H9 (cell line): ENCODE measurements around the gene DMRTC2. TPM values are rescaled to one million over a fixed set of nuclear protein-coding genes. Genes with fewer than 3 reads are reported as not detected.

Experiments
- DNase-seq: peaks from one replicate; pipeline ENCODE4 v3.0.0-alpha.2; 2017
- H2AFZ ChIP-seq: one replicate; pipeline ENCODE4 v1.6.1; 2013; ENCODE audit warnings: mild to moderate bottlenecking, low read length, control low read depth, moderate library complexity
- H2AK5ac ChIP-seq: 2 replicates; pipeline ENCODE4 v1.6.1; 2013; ENCODE audit warnings: low read length, control low read depth, mixed read lengths; ENCODE audit not compliant: insufficient read length
- H2BK120ac ChIP-seq: one replicate; pipeline ENCODE4 v1.6.1; 2013; ENCODE audit warnings: low read depth, mild to moderate bottlenecking, low read length, control low read depth, inconsistent platforms; ENCODE audit not compliant: poor library complexity, severe bottlenecking
- H2BK12ac ChIP-seq: 2 replicates; pipeline ENCODE4 v1.6.1; 2013; ENCODE audit warnings: low read length, control low read depth, mixed read lengths, low read depth; ENCODE audit not compliant: insufficient read length
- H2BK15ac ChIP-seq: 2 replicates; pipeline ENCODE4 v1.6.1; 2013; ENCODE audit warnings: low read depth, low read length, control low read depth
- H2BK20ac ChIP-seq: one replicate; pipeline ENCODE4 v1.6.1; 2013; ENCODE audit warnings: low read depth, mild to moderate bottlenecking, low read length, control low read depth, inconsistent platforms; ENCODE audit not compliant: poor library complexity, severe bottlenecking
- H2BK5ac ChIP-seq: 2 replicates; pipeline ENCODE4 v1.6.1; 2013; ENCODE audit warnings: low read length, control low read depth, mixed read lengths; ENCODE audit not compliant: insufficient read length
- H3K14ac ChIP-seq: 2 replicates; pipeline ENCODE4 v1.6.1; 2013; ENCODE audit warnings: low read length, control low read depth; ENCODE audit not compliant: insufficient read depth
- H3K18ac ChIP-seq: 2 replicates; pipeline ENCODE4 v1.6.1; 2013; ENCODE audit warnings: low read depth, mild to moderate bottlenecking, mixed read lengths, low read length, control low read depth; ENCODE audit not compliant: insufficient read length
- H3K23ac ChIP-seq: 2 replicates; pipeline ENCODE4 v1.6.1; 2013; ENCODE audit warnings: low read length, control low read depth, mixed read lengths, low read depth; ENCODE audit not compliant: insufficient read length
- H3K23me2 ChIP-seq: 2 replicates; pipeline ENCODE4 v1.6.1; 2013; ENCODE audit warnings: low read depth, mild to moderate bottlenecking, mixed read lengths, low read length, control low read depth; ENCODE audit not compliant: insufficient read length, poor library complexity, severe bottlenecking
- H3K27ac ChIP-seq: 2 replicates; pipeline ENCODE4 v1.5.1; 2013; ENCODE audit warnings: low read length, control low read depth, mixed read lengths, low read depth; ENCODE audit not compliant: insufficient read length
- H3K27me3 ChIP-seq: 2 replicates; pipeline ENCODE4 v1.6.1; 2013; ENCODE audit warnings: low read length, control low read depth, inconsistent platforms; ENCODE audit not compliant: insufficient read depth
- H3K4ac ChIP-seq: 2 replicates; pipeline ENCODE4 v1.6.1; 2013; ENCODE audit warnings: low read depth, mild to moderate bottlenecking, control low read depth, inconsistent platforms, low read length, moderate library complexity
- H3K4me1 ChIP-seq: 2 replicates; pipeline ENCODE4 v1.6.1; 2013; ENCODE audit warnings: low read length, control low read depth, inconsistent platforms; ENCODE audit not compliant: insufficient read depth
- H3K4me2 ChIP-seq: 2 replicates; pipeline ENCODE4 v1.6.1; 2013; ENCODE audit warnings: low read length, control low read depth, mixed read lengths; ENCODE audit not compliant: insufficient read length, insufficient read depth
- H3K56ac ChIP-seq: 2 replicates; pipeline ENCODE4 v1.6.1; 2013; ENCODE audit warnings: low read depth, mild to moderate bottlenecking, mixed read lengths, low read length, control low read depth; ENCODE audit not compliant: insufficient read length
- H3K79me1 ChIP-seq: 2 replicates; pipeline ENCODE4 v1.6.1; 2013; ENCODE audit warnings: low read depth, mild to moderate bottlenecking, moderate library complexity, low read length, control low read depth, inconsistent platforms; ENCODE audit not compliant: insufficient read depth, poor library complexity, severe bottlenecking
- H3K79me2 ChIP-seq: 2 replicates; pipeline ENCODE4 v1.6.1; 2013; ENCODE audit warnings: low read length, control low read depth, inconsistent platforms; ENCODE audit not compliant: insufficient read depth
- H3K9ac ChIP-seq: 2 replicates; pipeline ENCODE4 v1.6.1; 2013; ENCODE audit warnings: low read length, control low read depth, mixed read lengths; ENCODE audit not compliant: insufficient read length; ENCODE audit errors: extremely low read depth
- H3K9me3 ChIP-seq: one replicate; pipeline ENCODE4 v1.6.1; 2013; ENCODE audit warnings: low read depth, low read length, inconsistent platforms; ENCODE audit not compliant: control insufficient read depth
- H3T11ph ChIP-seq: one replicate; pipeline ENCODE4 v1.6.1; 2013; ENCODE audit warnings: mild to moderate bottlenecking, low read length, control low read depth, inconsistent platforms
- H4K20me1 ChIP-seq: one replicate; pipeline ENCODE4 v1.6.1; 2013; ENCODE audit not compliant: control insufficient read depth, insufficient read length, insufficient read depth
- H4K5ac ChIP-seq: 2 replicates; pipeline ENCODE4 v1.6.1; 2013; ENCODE audit warnings: low read depth, mild to moderate bottlenecking, mixed read lengths, low read length, control low read depth; ENCODE audit not compliant: insufficient read length
- H4K8ac ChIP-seq: replicated peaks from 2 replicates; pipeline ENCODE4 v1.6.1; 2013; ENCODE audit warnings: low read length, control low read depth, mixed read lengths, low read depth; ENCODE audit not compliant: insufficient read length
- H4K91ac ChIP-seq: 2 replicates; pipeline ENCODE4 v1.6.1; 2013; ENCODE audit warnings: low read depth, mild to moderate bottlenecking, moderate library complexity, mixed read lengths, low read length, control low read depth; ENCODE audit not compliant: insufficient read length
- H3K27ac Mint-ChIP-seq, 3 experiments: 2 replicates in 2 of 3; 3 replicates in 1 of 3; pipeline ENCODE4 v1.8.0; 2020 to 2021; ENCODE audit warnings: mixed read lengths in 3 of 3, mild to moderate bottlenecking in 1 of 3, moderate library complexity in 1 of 3
- H3K27me3 Mint-ChIP-seq: 2 replicates; pipeline ENCODE4 v1.8.0; 2021; ENCODE audit warnings: low read depth, mild to moderate bottlenecking, moderate library complexity, mixed read lengths
- H3K36me3 Mint-ChIP-seq, 3 experiments: 2 replicates in 2 of 3; 3 replicates in 1 of 3; pipeline ENCODE4 v1.8.0; 2020 to 2021; ENCODE audit warnings: low read depth in 3 of 3, mixed read lengths in 3 of 3; ENCODE audit not compliant: insufficient read depth in 1 of 3
- H3K4me1 Mint-ChIP-seq, 2 experiments: 2 replicates each; pipeline ENCODE4 v1.8.0; 2020; ENCODE audit warnings: mixed read lengths in 2 of 2
- H3K4me3 Mint-ChIP-seq, 2 experiments: 2 replicates in 1 of 2; 3 replicates in 1 of 2; pipeline ENCODE4 v1.8.0; 2020 to 2021; ENCODE audit warnings: mild to moderate bottlenecking in 2 of 2, mixed read lengths in 2 of 2, moderate library complexity in 1 of 2
- H3K9me3 Mint-ChIP-seq, 2 experiments: 2 replicates in 1 of 2; 3 replicates in 1 of 2; pipeline ENCODE4 v1.8.0; 2020; ENCODE audit warnings: mild to moderate bottlenecking in 2 of 2, mixed read lengths in 2 of 2, moderate library complexity in 1 of 2
- WGBS: extraction: QIAGEN DNeasy Blood & Tissue Kit; methylation state at CpG from one replicate; pipeline ENCODE4 v1.1.7; 2013; ENCODE audit warnings: missing lambda C conversion rate, low lambda C conversion rate, mixed read lengths; ENCODE audit not compliant: insufficient read length; ENCODE audit errors: extremely low coverage; 5-methylcytosine and 5-hydroxymethylcytosine counted together
- total RNA-seq: library from RNA; stranded (reverse); gene quantifications from 2 replicates; pipeline ENCODE4 v1.2.1, GENCODE V29; 2021
- TF ChIP-seq, protein P1 (sequence below): fragments of 200-600 bp; sonication (generic); conservative IDR thresholded peaks from 3 replicates; pipeline ENCODE4 v1.8.0; 2021; ENCODE audit warnings: antibody characterized with exemption, mild to moderate bottlenecking

The DMRTC2 gene
- total RNA-seq, 1 experiment from 2014 or later: not detected

DNA sequence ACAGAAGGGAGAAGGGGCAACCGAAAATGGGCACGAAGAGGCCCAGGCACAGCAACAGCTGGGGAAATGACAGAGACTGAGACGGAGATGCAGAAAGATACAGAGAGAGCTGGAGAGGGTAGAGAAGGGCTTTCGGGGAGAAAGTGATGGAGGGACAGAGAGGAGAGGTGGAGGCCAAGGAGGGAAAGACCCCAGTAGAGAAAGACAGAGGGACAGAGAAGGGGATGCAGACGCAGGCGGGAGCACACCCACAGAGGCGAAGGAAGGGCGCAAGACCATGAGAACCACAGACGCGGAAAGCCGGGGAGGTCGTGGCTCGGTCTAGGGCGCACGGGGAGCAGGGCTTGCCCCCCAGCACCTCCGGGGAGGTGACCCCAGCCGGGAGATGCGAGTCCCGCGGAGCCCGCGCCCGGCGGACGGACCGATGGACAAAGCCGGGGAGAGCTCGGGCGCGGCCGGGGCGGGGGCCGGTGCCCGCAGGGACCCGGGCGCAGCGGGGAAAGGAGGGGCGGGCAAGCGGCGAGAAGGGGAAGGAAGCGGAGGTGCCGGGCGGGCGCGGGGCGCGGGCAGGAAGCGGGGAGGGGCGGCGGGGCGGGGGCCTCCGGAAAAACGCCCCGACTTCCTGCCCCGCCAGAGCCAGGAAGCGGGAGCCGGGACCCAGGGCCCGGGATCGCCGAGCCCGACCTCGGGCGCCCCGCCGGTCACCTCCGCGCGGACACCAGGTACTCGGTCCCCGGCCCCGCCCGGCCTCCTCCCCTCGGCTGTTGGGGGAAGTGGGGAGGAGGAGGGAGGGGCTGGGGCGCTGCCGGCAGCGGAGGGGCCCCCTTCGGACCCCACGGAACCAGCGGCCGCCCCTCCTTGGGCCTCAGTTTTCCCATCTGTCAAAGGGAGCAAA is 38.0 kb downstream of the DMRTC2 start, which contains the start of gene ARHGEF1:
TSS of gene ARHGEF1 (plus strand) at position 617 of the 895 bp plus-strand sequence. CDS start 4,899 bp downstream, outside the sequence.
- Mint-ChIP-seq H3K4me1 (peaks cover 20 to 43% of the 10 kb centered on the region in 2 experiments), H3K36me3 (no peaks in the 10 kb centered on the region; a peak in 1 of 7 replicates), H3K27me3 (peaks cover 42% of the 10 kb centered on the region), H3K9me3 (no peaks in the 10 kb centered on the region; a peak in 1 of 5 replicates), H3K4me3 (peak within 1 kb of the TSS; percentile 84 to 94), H3K27ac (peak within 1 kb of the TSS in 2 of 3 experiments; percentile 29 to 83; a peak in 4 of 7 replicates)
- Histone ChIP-seq H2BK20ac (no peak within 1 kb of the TSS), H4K91ac (no peak within 1 kb of the TSS), H2AK5ac (no peak within 1 kb of the TSS), H3K9me3 (no peaks in the 10 kb centered on the region), H3K4me1 (peaks cover 8% of the 10 kb centered on the region), H4K5ac (no peak within 1 kb of the TSS), H2BK15ac (no peak within 1 kb of the TSS), H4K8ac (no peak within 1 kb of the TSS), H3K27ac (no peak within 1 kb of the TSS), H3K56ac (no peak within 1 kb of the TSS), H2AFZ (no peak within 1 kb of the TSS), H3K79me2 (no peaks in the 10 kb centered on the region), H3K27me3 (no peaks in the 10 kb centered on the region; the same call in 1 of the 2 replicates), H3K4ac (no peak within 1 kb of the TSS), H3K14ac (no peak within 1 kb of the TSS; the same call in 1 of the 2 replicates), H2BK120ac (no peak within 1 kb of the TSS), H2BK5ac (no peak within 1 kb of the TSS), H3K23ac (no peak within 1 kb of the TSS), H3K9ac (peak within 1 kb of the TSS; percentile 43), H2BK12ac (no peak within 1 kb of the TSS), H3K79me1 (no peaks in the 10 kb centered on the region), H3K23me2 (peaks cover 20% of the 10 kb centered on the region), H3K18ac (no peak within 1 kb of the TSS), H3K4me2 (peak within 1 kb of the TSS; percentile 98), H3T11ph (no peak within 1 kb of the TSS), H4K20me1 (no peaks in the 10 kb centered on the region)
- whole genome bisulfite sequencing: no CpG with 5 or more reads among the region's 80 CpGs
- TF ChIP-seq, protein P1, sequence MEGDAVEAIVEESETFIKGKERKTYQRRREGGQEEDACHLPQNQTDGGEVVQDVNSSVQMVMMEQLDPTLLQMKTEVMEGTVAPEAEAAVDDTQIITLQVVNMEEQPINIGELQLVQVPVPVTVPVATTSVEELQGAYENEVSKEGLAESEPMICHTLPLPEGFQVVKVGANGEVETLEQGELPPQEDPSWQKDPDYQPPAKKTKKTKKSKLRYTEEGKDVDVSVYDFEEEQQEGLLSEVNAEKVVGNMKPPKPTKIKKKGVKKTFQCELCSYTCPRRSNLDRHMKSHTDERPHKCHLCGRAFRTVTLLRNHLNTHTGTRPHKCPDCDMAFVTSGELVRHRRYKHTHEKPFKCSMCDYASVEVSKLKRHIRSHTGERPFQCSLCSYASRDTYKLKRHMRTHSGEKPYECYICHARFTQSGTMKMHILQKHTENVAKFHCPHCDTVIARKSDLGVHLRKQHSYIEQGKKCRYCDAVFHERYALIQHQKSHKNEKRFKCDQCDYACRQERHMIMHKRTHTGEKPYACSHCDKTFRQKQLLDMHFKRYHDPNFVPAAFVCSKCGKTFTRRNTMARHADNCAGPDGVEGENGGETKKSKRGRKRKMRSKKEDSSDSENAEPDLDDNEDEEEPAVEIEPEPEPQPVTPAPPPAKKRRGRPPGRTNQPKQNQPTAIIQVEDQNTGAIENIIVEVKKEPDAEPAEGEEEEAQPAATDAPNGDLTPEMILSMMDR: no peak
- DNase-seq: no peak
